Measurements from ENCODE around the gene COIL. TPM values are rescaled to one million over a fixed set of nuclear protein-coding genes. Genes with fewer than 3 reads are reported as not detected.

Gene COIL
- polyA plus RNA-seq, 2 donors: 8.8 to 9.4 TPM

DNA sequence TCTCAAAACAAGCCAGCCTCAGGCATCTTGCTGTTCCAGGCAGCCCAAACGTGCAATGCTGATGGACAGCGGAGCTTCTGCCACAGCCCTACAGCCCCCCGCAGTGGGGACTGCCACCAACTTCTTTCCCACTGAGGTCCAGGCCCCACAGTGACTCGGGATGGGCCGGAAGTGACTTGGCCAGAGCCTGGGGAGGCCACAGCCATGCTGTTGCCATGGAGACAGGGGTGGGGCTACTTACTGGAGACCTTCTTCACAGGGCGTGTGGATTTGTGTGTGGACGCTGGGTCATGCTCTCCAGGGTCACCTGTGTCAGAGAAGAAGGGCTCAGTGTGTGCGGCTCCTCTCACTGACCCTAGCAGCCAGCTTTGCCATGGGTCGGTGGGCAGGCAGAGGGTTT lies 62.0 kb downstream of the COIL start:
- Histone ChIP-seq H3K4me3 (ENCODE audit: low read depth in 1 of 2, low read length in 2 of 2) (no peak overlapping the region), H3K27me3 (ENCODE audit: control insufficient read depth in 1 of 2, insufficient read depth in 2 of 2, low read length in 2 of 2) (no peaks in the 10 kb centered on the region), H3K9me3 (ENCODE audit: control insufficient read depth in 2 of 2, insufficient read depth in 1 of 2, low read depth in 1 of 2, low read length in 1 of 2) (peaks cover 0 to 2% of the 10 kb centered on the region in 2 donors), H3K36me3 (ENCODE audit: control insufficient read depth in 2 of 2, insufficient read depth in 2 of 2, low read length in 1 of 2) (peaks cover 45 to 64% of the 10 kb centered on the region in 2 donors), H3K27ac (ENCODE audit: low read depth in 2 of 2, low read length in 1 of 2) (no peak overlapping the region), H3K4me1 (ENCODE audit: control insufficient read depth in 2 of 2, insufficient read depth in 2 of 2, low read length in 1 of 2) (no peaks in the 10 kb centered on the region)
- WGBS, 2 donors: 69 to 70% methylated on average over 9 of the region's 9 CpGs

DNA sequence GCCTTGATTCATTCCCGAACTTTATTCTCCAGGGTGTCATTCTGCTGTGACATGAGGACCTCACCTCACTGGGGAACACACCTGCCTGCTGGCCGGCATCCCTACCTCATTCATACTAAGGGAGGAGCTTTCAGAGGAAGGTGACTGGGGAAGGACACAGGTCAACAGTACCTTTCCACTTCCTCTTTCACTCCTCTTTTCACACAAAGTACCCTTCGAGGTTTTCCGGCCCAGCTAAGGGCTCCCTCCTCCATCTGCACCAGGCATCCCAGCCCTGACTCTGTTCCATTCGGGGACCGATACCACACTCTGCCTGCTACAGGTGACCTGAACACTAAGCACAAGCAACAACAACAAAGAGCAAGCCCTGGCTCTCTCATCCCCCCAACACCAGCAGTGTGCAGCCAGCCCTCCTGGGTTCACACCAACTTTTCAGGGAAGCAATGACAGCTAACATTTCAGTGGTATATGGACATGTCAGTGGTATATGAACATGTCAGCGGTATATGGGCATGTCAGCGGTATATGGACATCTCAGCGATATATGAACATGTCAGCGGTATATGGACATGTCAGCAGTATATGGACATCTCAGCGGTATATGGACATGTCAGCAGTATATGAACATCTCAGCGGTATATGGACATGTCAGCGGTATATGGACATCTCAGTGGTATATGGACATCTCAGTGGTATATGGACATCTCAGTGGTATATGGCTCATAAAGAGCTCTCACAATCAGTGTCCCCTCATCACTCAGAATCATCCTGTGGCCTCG lies 63.0 kb downstream of the COIL start:
- H3K36me3 ChIP-seq (ENCODE audit: control insufficient read depth in 2 of 2, insufficient read depth in 2 of 2, low read length in 1 of 2): peaks cover 47 to 68% of the 10 kb centered on the region in 2 donors
- H3K4me1 ChIP-seq (ENCODE audit: control insufficient read depth in 2 of 2, insufficient read depth in 2 of 2, low read length in 1 of 2): no peaks in the 10 kb centered on the region
- 92 to 94% methylated on average over 14 of the region's 14 CpGs for WGBS, 2 donors
- no peak overlapping the region for H3K4me3 ChIP-seq (ENCODE audit: low read depth in 1 of 2, low read length in 2 of 2)
- H3K9me3 ChIP-seq (ENCODE audit: control insufficient read depth in 2 of 2, insufficient read depth in 1 of 2, low read depth in 1 of 2, low read length in 1 of 2): peaks cover 0 to 2% of the 10 kb centered on the region in 2 donors
- no peak overlapping the region for H3K27ac ChIP-seq (ENCODE audit: low read depth in 2 of 2, low read length in 1 of 2)
- no peaks in the 10 kb centered on the region for H3K27me3 ChIP-seq (ENCODE audit: control insufficient read depth in 1 of 2, insufficient read depth in 2 of 2, low read length in 2 of 2)

DNA sequence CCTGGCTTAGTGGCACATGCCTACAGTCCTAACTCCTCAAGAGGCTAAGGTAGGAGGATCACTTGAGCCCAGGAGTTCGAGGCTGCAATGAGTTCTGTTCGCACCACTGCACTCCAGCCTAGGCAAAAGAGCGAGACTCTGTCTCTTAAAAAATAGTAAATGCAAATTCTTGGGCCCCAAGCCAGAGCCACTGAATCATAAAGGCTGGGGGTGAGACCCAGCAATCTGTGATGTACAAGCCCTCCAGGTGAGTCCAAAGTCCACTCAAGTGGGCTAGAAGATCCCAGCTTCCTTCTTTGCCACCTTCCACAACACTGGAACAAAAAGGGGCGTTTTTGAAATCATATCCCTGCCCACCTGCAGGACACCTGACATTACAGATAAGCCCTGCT lies 63.9 kb downstream of the COIL start:
- Histone ChIP-seq H3K4me3 (ENCODE audit: low read depth in 1 of 2, low read length in 2 of 2) (no peak overlapping the region), H3K9me3 (ENCODE audit: control insufficient read depth in 2 of 2, insufficient read depth in 1 of 2, low read depth in 1 of 2, low read length in 1 of 2) (peaks cover 0 to 2% of the 10 kb centered on the region in 2 donors), H3K27ac (ENCODE audit: low read depth in 2 of 2, low read length in 1 of 2) (no peak overlapping the region), H3K36me3 (ENCODE audit: control insufficient read depth in 2 of 2, insufficient read depth in 2 of 2, low read length in 1 of 2) (peaks cover 42 to 66% of the 10 kb centered on the region in 2 donors), H3K27me3 (ENCODE audit: control insufficient read depth in 1 of 2, insufficient read depth in 2 of 2, low read length in 2 of 2) (no peaks in the 10 kb centered on the region), H3K4me1 (ENCODE audit: control insufficient read depth in 2 of 2, insufficient read depth in 2 of 2, low read length in 1 of 2) (no peaks in the 10 kb centered on the region)
- WGBS, 2 donors: 83 to 86% methylated on average over 4 of the region's 4 CpGs

DNA sequence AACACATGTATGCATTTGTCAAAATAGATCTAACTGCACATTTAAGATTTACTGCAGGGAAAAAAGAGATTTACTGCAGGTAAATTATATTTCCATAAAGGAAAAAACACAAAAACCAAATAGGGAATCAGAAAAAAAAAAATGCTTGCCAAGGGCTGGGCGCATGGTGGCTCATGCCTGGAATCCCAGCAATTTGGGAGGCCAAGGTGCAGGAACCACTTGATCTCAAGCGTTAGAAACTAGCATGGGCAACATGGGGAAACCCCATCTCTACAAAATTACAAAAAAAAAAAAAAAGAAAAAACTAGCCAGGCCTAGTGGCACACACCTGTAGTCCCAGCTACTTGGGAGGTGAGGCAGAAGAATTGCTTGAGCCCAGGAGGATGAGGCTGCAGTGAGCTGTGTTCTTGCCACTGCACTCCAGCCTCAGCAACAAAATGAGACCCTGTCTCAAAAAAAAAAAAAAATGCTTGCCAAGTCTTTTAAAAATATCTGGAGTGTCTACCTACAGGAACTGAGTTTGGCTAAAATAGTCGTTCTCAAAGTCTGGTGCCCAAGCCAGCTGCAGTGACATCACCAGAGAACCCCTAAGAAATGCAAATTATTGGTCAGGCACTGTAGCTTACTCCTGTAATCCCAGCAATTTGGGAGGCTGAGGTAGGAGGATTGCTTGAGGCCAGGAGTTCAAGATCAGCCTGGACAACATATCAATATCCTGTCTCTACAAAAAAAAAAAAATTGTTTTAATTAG lies 64.5 kb downstream of the COIL start:
- Histone ChIP-seq H3K27ac (ENCODE audit: low read depth in 2 of 2, low read length in 1 of 2) (no peak overlapping the region), H3K36me3 (ENCODE audit: control insufficient read depth in 2 of 2, insufficient read depth in 2 of 2, low read length in 1 of 2) (peaks cover 36 to 65% of the 10 kb centered on the region in 2 donors), H3K4me1 (ENCODE audit: control insufficient read depth in 2 of 2, insufficient read depth in 2 of 2, low read length in 1 of 2) (no peaks in the 10 kb centered on the region), H3K9me3 (ENCODE audit: control insufficient read depth in 2 of 2, insufficient read depth in 1 of 2, low read depth in 1 of 2, low read length in 1 of 2) (peaks cover 0 to under 1% of the 10 kb centered on the region in 2 donors), H3K27me3 (ENCODE audit: control insufficient read depth in 1 of 2, insufficient read depth in 2 of 2, low read length in 2 of 2) (no peaks in the 10 kb centered on the region), H3K4me3 (ENCODE audit: low read depth in 1 of 2, low read length in 2 of 2) (no peak overlapping the region)
- WGBS, 2 donors: 71% methylated on average over 3 of the region's 3 CpGs

DNA sequence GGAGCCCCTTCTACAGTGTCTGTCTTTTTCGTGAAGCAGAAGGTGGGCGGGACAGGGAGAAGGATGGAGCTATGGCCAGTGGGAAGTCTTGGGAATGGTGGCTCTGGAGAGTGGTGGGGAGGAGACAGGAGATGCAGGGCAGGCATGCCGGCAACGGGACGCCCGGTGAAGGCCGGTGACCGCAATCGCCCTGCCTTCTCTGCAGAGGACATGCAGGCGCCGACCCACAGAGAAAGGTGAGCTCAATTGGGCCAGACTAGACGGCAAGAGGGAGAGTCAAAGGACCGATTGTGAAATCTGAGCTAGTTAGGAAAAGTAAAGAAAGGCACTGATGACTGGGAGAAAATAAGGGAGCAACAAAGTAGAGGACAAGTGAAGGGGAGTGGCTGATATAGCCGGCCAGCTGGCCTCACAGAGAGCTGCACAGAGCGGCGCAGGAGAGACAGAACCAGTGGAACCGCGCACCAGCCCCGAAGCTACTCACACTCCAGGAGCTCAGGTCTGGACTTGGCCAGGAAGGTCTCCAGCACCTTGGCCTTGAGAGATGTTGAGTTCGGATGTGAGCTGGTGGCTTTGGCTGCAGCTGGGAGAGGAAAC lies 65.9 kb downstream of the COIL start:
- Histone ChIP-seq H3K4me3 (ENCODE audit: low read depth in 1 of 2, low read length in 2 of 2) (no peak overlapping the region), H3K36me3 (ENCODE audit: control insufficient read depth in 2 of 2, insufficient read depth in 2 of 2, low read length in 1 of 2) (peaks cover 39 to 64% of the 10 kb centered on the region in 2 donors), H3K9me3 (ENCODE audit: control insufficient read depth in 2 of 2, insufficient read depth in 1 of 2, low read depth in 1 of 2, low read length in 1 of 2) (no peaks in the 10 kb centered on the region), H3K27ac (ENCODE audit: low read depth in 2 of 2, low read length in 1 of 2) (no peak overlapping the region), H3K27me3 (ENCODE audit: control insufficient read depth in 1 of 2, insufficient read depth in 2 of 2, low read length in 2 of 2) (no peaks in the 10 kb centered on the region), H3K4me1 (ENCODE audit: control insufficient read depth in 2 of 2, insufficient read depth in 2 of 2, low read length in 1 of 2) (no peaks in the 10 kb centered on the region)
- 90 to 94% methylated on average over 20 of the region's 20 CpGs for WGBS, 2 donors

DNA sequence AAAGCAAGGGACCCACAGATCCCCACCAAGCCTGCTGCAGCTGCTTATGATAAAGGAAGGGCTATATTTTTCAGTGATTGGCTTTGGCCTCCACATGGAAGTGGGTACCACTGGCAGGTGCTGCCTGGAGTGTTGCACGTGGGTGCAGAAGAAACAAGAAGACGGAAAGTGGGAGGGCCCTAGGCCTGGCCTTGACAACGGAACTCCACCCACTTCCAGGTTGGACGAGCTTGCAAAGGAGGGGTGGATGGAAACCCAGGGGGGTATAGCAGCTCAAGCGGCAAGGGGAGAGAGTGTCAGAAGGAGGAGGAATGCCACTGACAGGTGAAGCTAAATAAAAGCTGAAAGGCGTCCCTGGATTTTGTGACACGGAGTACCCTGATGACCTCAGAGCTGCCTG lies 67.3 kb downstream of the COIL start:
- H3K36me3 ChIP-seq (ENCODE audit: control insufficient read depth in 2 of 2, insufficient read depth in 2 of 2, low read length in 1 of 2): peaks cover 40 to 54% of the 10 kb centered on the region in 2 donors
- 79 to 84% methylated on average over 7 of the region's 7 CpGs for WGBS, 2 donors
- H3K27me3 ChIP-seq (ENCODE audit: control insufficient read depth in 1 of 2, insufficient read depth in 2 of 2, low read length in 2 of 2): no peaks in the 10 kb centered on the region

DNA sequence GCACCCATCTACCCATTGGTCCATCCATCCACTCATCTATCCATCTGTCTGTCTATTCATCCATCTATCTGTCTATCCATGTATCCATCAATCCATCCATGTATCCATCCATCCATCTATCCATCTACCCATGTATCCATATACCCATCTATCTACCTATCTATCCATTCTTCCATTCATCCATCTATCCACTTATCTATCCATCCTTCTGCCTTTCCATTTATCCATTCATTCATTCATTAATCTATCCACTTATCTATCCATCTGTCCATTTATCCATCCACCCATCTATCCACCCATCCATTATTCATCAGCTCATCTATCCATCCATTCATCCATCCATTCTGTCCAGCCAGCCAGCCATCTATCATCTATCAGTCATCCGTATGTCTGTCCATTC lies 68.5 kb downstream of the COIL start:
- WGBS, 2 donors: 98 to 100% methylated on average over 1 of the region's 1 CpG
- peaks cover 2 to 6% of the 10 kb centered on the region in 2 donors for H3K9me3 ChIP-seq (ENCODE audit: control insufficient read depth in 2 of 2, insufficient read depth in 1 of 2, low read depth in 1 of 2, low read length in 1 of 2)
- H3K4me1 ChIP-seq (ENCODE audit: control insufficient read depth in 2 of 2, insufficient read depth in 2 of 2, low read length in 1 of 2): no peaks in the 10 kb centered on the region
- H3K36me3 ChIP-seq (ENCODE audit: control insufficient read depth in 2 of 2, insufficient read depth in 2 of 2, low read length in 1 of 2): peaks cover 40 to 51% of the 10 kb centered on the region in 2 donors
- no peaks in the 10 kb centered on the region for H3K27me3 ChIP-seq (ENCODE audit: control insufficient read depth in 1 of 2, insufficient read depth in 2 of 2, low read length in 2 of 2)
- H3K27ac ChIP-seq (ENCODE audit: low read depth in 2 of 2, low read length in 1 of 2): no peak overlapping the region
- no peak overlapping the region for H3K4me3 ChIP-seq (ENCODE audit: low read depth in 1 of 2, low read length in 2 of 2)

More for the DNA sequence above, 67.3 kb downstream of the COIL start:
- no peaks in the 10 kb centered on the region for H3K9me3 ChIP-seq (ENCODE audit: control insufficient read depth in 2 of 2, insufficient read depth in 1 of 2, low read depth in 1 of 2, low read length in 1 of 2)
- no peak overlapping the region for H3K27ac ChIP-seq (ENCODE audit: low read depth in 2 of 2, low read length in 1 of 2)
- no peaks in the 10 kb centered on the region for H3K4me1 ChIP-seq (ENCODE audit: control insufficient read depth in 2 of 2, insufficient read depth in 2 of 2, low read length in 1 of 2)
- no peak overlapping the region for H3K4me3 ChIP-seq (ENCODE audit: low read depth in 1 of 2, low read length in 2 of 2)

DNA sequence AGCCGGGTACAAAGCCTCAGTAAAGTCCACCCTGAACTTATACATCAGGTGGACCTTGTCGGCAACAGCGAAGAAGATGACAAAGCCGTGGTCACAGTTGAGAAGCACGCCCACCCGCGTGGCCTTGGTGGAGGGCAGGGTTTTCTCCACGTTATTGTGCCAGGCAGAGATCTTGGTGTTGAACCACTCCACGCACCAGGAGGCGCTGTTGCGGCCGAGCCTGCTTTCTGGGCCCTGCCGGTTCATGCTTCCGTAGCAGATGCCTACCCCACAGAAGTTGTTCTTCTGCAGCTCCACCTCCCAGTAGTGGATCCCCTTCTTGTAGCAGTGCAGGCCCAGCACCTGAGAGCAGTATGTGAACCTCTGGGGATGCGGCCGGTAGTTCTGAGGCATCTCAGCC lies 69.1 kb downstream of the COIL start:
- H3K27ac ChIP-seq (ENCODE audit: low read depth in 2 of 2, low read length in 1 of 2): no peak overlapping the region
- no peaks in the 10 kb centered on the region for H3K27me3 ChIP-seq (ENCODE audit: control insufficient read depth in 1 of 2, insufficient read depth in 2 of 2, low read length in 2 of 2)
- peaks cover 37 to 50% of the 10 kb centered on the region in 2 donors for H3K36me3 ChIP-seq (ENCODE audit: control insufficient read depth in 2 of 2, insufficient read depth in 2 of 2, low read length in 1 of 2)
- WGBS, 2 donors: 79 to 83% methylated on average over 16 of the region's 16 CpGs
- H3K9me3 ChIP-seq (ENCODE audit: control insufficient read depth in 2 of 2, insufficient read depth in 1 of 2, low read depth in 1 of 2, low read length in 1 of 2): peaks cover 2 to 6% of the 10 kb centered on the region in 2 donors
- no peaks in the 10 kb centered on the region for H3K4me1 ChIP-seq (ENCODE audit: control insufficient read depth in 2 of 2, insufficient read depth in 2 of 2, low read length in 1 of 2)
- no peak overlapping the region for H3K4me3 ChIP-seq (ENCODE audit: low read depth in 1 of 2, low read length in 2 of 2)

DNA sequence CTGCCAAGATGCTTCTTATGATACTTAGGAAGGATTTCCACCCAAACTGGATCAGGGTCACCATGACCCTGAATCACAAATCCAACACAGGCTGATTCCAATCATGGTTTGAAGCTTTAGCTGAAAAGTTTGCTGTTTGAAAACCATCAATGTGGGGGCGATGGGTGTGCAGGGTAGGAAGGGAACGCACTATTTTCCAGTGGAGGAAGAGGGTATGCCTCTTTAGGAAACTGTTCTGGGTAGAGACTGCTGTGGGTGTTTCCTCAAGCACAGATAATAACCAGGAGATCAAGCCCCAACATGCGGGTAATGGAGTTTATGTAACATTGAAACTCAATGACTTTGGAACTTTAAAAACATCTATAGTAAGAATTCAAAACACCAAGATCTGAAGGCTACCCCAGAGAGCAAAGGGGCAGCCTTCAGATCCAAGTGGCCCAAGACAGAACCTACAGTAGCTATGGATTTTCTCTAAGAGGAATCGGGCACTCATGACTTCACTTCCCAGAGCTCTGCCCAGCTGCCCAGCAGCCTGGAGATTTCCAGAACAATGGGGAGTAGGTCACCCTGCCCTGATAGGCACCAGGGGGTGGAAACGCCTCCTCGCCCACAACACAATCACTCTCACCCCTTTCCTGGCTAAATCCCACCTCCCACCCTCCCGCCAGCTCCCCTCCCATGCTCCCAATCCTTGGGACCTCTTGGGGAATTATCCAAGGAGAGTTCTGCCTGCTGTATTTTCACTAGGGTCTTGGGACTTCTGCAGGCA lies 69.8 kb downstream of the COIL start:
- Histone ChIP-seq H3K27ac (ENCODE audit: low read depth in 2 of 2, low read length in 1 of 2) (no peak overlapping the region), H3K36me3 (ENCODE audit: control insufficient read depth in 2 of 2, insufficient read depth in 2 of 2, low read length in 1 of 2) (peaks cover 37 to 50% of the 10 kb centered on the region in 2 donors), H3K4me1 (ENCODE audit: control insufficient read depth in 2 of 2, insufficient read depth in 2 of 2, low read length in 1 of 2) (no peaks in the 10 kb centered on the region), H3K4me3 (ENCODE audit: low read depth in 1 of 2, low read length in 2 of 2) (no peak overlapping the region), H3K9me3 (ENCODE audit: control insufficient read depth in 2 of 2, insufficient read depth in 1 of 2, low read depth in 1 of 2, low read length in 1 of 2) (peaks cover 2 to 6% of the 10 kb centered on the region in 2 donors), H3K27me3 (ENCODE audit: control insufficient read depth in 1 of 2, insufficient read depth in 2 of 2, low read length in 2 of 2) (no peaks in the 10 kb centered on the region)
- WGBS, 2 donors: 72 to 81% methylated on average over 7 of the region's 7 CpGs
